ENCODE data around the gene HECW1. TPM values are rescaled to one million over a fixed set of nuclear protein-coding genes. Genes with fewer than 3 reads are reported as not detected.

Gene HECW1
- total and polyA plus RNA-seq, 10 of the 15 experiments (the other 5 are each of a cell fraction or from before 2014, with no cell fraction given) = under 0.01 to 0.31 (median 0.04) TPM; not detected in 3

DNA sequence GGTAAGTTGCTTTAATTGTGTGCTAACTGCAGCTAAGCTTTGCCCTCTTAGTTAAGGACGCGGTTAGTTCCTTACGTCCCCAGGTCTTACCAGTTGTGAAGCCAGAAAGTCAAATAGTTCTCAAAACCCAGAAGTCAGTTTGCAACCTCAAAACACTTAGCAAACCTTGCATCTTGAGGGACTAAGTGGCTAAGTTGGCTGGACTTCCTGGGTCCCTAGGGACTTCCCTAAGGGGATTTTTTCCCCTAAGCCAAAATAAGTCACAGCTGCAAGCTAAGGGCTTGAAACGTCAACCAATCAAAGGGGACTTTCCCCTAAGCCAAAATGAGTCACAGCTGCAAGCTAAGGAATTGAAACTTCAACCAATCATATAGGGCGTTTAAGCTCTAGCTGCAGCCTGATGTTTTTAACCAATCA is 36.2 kb upstream of the HECW1 start:
- intact Hi-C loops (cut with micrococcal nuclease; ENCODE audit: unreplicated experiment) (loop anchor here (10.0 kb wide), 1 partner anchor 379 kb away; no protein-coding TSS in a partner anchor), in situ Hi-C loops (cut with MboI) (no loop called here)
- H3K79me2 ChIP-seq (ENCODE audit: control insufficient read depth, insufficient read depth, low read length) = no peaks in the 10 kb centered on the region
- CTCF ChIA-PET = interaction anchor here (0.9 to 3.6 kb wide), 8 partner anchors 9 to 659 kb away, joined by 3 to 16 read pairs (median 4); no protein-coding TSS in a partner anchor
- H4K20me1 ChIP-seq (ENCODE audit: control insufficient read depth, insufficient read depth) = no peaks in the 10 kb centered on the region
- ATAC-seq (peak; percentile 84), FAIRE-seq (peak; percentile 86), DNase-seq (ENCODE audit: low read depth, low spot score) (peak; percentile 88)
- H3K36me3 ChIP-seq (ENCODE audit: control insufficient read depth in 2 of 2, insufficient read depth in 2 of 2, low read length in 1 of 2) = no peaks in the 10 kb centered on the region
- peak overlapping the region; percentile 73 for H3K27ac ChIP-seq (ENCODE audit: control insufficient read depth, insufficient read depth)
- H3K27me3 ChIP-seq (replicated peaks in 1 of 2; ENCODE audit: control insufficient read depth in 2 of 2, insufficient read depth in 2 of 2, low read length in 1 of 2) = no peaks in the 10 kb centered on the region
- RAD21 ChIA-PET (ENCODE audit: unreplicated experiment) = interaction anchor here (0.8 to 3.0 kb wide), 9 partner anchors 18 to 144 kb away, joined by 3 to 18 read pairs (median 7); partner anchors contain the start of genes MRPL32 and PSMA2
- POLR2A ChIA-PET = interaction anchor here (0.5 to 1.5 kb wide), 8 partner anchors 10 to 494 kb away, joined by 3 to 6 read pairs (median 3); no protein-coding TSS in a partner anchor
- no TSS peak for BruUV-seq (replicated peaks)
- under 1% methylated on average over 5 of the region's 5 CpGs for WGBS (ENCODE audit: insufficient coverage, insufficient replicate concordance, low lambda C conversion rate, missing lambda C conversion rate)
- H2AFZ ChIP-seq (ENCODE audit: control insufficient read depth, low read depth, low read length) = peak overlapping the region; percentile 33; the same call in 1 of the 2 replicates
- H3K4me3 ChIP-seq = no peak overlapping the region
- H3K4me1 ChIP-seq (ENCODE audit: control insufficient read depth, insufficient read depth, low read length) = peaks cover 13% of the 10 kb centered on the region
- no peak overlapping the region for H3K9ac ChIP-seq (ENCODE audit: control insufficient read depth, insufficient read depth, low read length)
- SMC1A ChIA-PET (ENCODE audit: uncharacterized antibody, unreplicated experiment) = interaction anchor here (0.7 to 3.8 kb wide), 16 partner anchors 9 to 238 kb away, joined by 3 to 52 read pairs (median 4); no protein-coding TSS in a partner anchor
- peaks cover 11% of the 10 kb centered on the region for H3K9me3 ChIP-seq (replicated peaks; ENCODE audit: control insufficient read depth, insufficient read depth, low read length)
- no peak overlapping the region; the same call in 1 of the 2 replicates for H3K4me2 ChIP-seq (ENCODE audit: control insufficient read depth, insufficient read depth)
- TF ChIP-seq CBX3 (IDR thresholded peaks at IDR 0.05; ENCODE audit: borderline replicate concordance, low read depth) (no peak), FOXK2 (IDR thresholded peaks at IDR 0.05) (no peak), SMC3 (IDR thresholded peaks at IDR 0.05; ENCODE audit: borderline replicate concordance, low read length) (no peak), KAT2A (conservative IDR thresholded peaks at IDR 0.05; ENCODE audit: control insufficient read depth, low read depth, low read length) (no peak), POLR2A (IDR thresholded peaks at IDR 0.05; ENCODE audit: low read depth, low read length) (no peak), EED (IDR thresholded peaks at IDR 0.05; ENCODE audit: low read depth) (peak; percentile 90), RBBP5 (conservative IDR thresholded peaks at IDR 0.05) (no peak), MEF2A (IDR thresholded peaks at IDR 0.05; ENCODE audit: insufficient read depth, low read depth, low read length) (peak; percentile 68; the same call in 1 of the 2 replicates), ZNF274 (IDR thresholded peaks at IDR 0.05; ENCODE audit: insufficient read depth, insufficient read length) (no peak)
- TF ChIP-seq, protein P1, sequence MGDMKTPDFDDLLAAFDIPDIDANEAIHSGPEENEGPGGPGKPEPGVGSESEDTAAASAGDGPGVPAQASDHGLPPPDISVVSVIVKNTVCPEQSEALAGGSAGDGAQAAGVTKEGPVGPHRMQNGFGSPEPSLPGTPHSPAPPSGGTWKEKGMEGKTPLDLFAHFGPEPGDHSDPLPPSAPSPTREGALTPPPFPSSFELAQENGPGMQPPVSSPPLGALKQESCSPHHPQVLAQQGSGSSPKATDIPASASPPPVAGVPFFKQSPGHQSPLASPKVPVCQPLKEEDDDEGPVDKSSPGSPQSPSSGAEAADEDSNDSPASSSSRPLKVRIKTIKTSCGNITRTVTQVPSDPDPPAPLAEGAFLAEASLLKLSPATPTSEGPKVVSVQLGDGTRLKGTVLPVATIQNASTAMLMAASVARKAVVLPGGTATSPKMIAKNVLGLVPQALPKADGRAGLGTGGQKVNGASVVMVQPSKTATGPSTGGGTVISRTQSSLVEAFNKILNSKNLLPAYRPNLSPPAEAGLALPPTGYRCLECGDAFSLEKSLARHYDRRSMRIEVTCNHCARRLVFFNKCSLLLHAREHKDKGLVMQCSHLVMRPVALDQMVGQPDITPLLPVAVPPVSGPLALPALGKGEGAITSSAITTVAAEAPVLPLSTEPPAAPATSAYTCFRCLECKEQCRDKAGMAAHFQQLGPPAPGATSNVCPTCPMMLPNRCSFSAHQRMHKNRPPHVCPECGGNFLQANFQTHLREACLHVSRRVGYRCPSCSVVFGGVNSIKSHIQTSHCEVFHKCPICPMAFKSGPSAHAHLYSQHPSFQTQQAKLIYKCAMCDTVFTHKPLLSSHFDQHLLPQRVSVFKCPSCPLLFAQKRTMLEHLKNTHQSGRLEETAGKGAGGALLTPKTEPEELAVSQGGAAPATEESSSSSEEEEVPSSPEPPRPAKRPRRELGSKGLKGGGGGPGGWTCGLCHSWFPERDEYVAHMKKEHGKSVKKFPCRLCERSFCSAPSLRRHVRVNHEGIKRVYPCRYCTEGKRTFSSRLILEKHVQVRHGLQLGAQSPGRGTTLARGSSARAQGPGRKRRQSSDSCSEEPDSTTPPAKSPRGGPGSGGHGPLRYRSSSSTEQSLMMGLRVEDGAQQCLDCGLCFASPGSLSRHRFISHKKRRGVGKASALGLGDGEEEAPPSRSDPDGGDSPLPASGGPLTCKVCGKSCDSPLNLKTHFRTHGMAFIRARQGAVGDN (IDR thresholded peaks at IDR 0.05) = no peak
- TF ChIP-seq, protein P2, sequence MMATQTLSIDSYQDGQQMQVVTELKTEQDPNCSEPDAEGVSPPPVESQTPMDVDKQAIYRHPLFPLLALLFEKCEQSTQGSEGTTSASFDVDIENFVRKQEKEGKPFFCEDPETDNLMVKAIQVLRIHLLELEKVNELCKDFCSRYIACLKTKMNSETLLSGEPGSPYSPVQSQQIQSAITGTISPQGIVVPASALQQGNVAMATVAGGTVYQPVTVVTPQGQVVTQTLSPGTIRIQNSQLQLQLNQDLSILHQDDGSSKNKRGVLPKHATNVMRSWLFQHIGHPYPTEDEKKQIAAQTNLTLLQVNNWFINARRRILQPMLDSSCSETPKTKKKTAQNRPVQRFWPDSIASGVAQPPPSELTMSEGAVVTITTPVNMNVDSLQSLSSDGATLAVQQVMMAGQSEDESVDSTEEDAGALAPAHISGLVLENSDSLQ (IDR thresholded peaks at IDR 0.05) = peak; percentile 15; the same call in 1 of the 2 replicates
- TF ChIP-seq, protein P3, sequence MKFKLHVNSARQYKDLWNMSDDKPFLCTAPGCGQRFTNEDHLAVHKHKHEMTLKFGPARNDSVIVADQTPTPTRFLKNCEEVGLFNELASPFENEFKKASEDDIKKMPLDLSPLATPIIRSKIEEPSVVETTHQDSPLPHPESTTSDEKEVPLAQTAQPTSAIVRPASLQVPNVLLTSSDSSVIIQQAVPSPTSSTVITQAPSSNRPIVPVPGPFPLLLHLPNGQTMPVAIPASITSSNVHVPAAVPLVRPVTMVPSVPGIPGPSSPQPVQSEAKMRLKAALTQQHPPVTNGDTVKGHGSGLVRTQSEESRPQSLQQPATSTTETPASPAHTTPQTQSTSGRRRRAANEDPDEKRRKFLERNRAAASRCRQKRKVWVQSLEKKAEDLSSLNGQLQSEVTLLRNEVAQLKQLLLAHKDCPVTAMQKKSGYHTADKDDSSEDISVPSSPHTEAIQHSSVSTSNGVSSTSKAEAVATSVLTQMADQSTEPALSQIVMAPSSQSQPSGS (IDR thresholded peaks at IDR 0.05; ENCODE audit: low read length) = peak; percentile 64
- TF ChIP-seq, protein P4, sequence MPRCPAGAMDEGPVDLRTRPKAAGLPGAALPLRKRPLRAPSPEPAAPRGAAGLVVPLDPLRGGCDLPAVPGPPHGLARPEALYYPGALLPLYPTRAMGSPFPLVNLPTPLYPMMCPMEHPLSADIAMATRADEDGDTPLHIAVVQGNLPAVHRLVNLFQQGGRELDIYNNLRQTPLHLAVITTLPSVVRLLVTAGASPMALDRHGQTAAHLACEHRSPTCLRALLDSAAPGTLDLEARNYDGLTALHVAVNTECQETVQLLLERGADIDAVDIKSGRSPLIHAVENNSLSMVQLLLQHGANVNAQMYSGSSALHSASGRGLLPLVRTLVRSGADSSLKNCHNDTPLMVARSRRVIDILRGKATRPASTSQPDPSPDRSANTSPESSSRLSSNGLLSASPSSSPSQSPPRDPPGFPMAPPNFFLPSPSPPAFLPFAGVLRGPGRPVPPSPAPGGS (IDR thresholded peaks at IDR 0.05; ENCODE audit: borderline replicate concordance, insufficient read depth, low read depth, low read length, poor library complexity, severe bottlenecking) = no peak
- TF ChIP-seq, protein P5, sequence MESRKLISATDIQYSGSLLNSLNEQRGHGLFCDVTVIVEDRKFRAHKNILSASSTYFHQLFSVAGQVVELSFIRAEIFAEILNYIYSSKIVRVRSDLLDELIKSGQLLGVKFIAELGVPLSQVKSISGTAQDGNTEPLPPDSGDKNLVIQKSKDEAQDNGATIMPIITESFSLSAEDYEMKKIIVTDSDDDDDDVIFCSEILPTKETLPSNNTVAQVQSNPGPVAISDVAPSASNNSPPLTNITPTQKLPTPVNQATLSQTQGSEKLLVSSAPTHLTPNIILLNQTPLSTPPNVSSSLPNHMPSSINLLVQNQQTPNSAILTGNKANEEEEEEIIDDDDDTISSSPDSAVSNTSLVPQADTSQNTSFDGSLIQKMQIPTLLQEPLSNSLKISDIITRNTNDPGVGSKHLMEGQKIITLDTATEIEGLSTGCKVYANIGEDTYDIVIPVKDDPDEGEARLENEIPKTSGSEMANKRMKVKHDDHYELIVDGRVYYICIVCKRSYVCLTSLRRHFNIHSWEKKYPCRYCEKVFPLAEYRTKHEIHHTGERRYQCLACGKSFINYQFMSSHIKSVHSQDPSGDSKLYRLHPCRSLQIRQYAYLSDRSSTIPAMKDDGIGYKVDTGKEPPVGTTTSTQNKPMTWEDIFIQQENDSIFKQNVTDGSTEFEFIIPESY (IDR thresholded peaks at IDR 0.05) = no peak

Data from GM12878 (cell line).